Esophagus muscularis mucosa (tissue), 4 donors: ENCODE data around the gene KLHL29. TPM values are rescaled to one million over a fixed set of nuclear protein-coding genes. Genes with fewer than 3 reads are reported as not detected.
A peak's percentile ranks its signal among the peaks of the same experiment; 100 is the strongest.

Source experiments
- DNase-seq: peaks from one replicate; pipeline ENCODE4 v3.0.0-alpha.2; 2017; ENCODE audit errors: extremely low spot score
- H3K27ac ChIP-seq, 4 donors: fragments of 200-600 bp; sonication (generic); replicated peaks in 1 of 4; 1 replicate in 3 of 4; 2 replicates in 1 of 4; pipeline ENCODE4 v1.5.1; 2016 to 2019; ENCODE audit warnings: mild to moderate bottlenecking in 1 of 4
- H3K27me3 ChIP-seq, 4 donors: fragments of 200-600 bp; sonication (generic); one replicate each; pipeline versions ENCODE4 v1.5.1 to v1.6.0; 2016 to 2019
- H3K36me3 ChIP-seq, 4 donors: fragments of 200-600 bp; sonication (generic); one replicate each; pipeline ENCODE4 v1.5.1; 2016 to 2019
- H3K4me1 ChIP-seq, 4 donors: fragments of 200-600 bp; sonication (generic); one replicate each; pipeline ENCODE4 v1.5.1; 2016 to 2019
- H3K4me3 ChIP-seq, 4 donors: fragments of 200-600 bp; sonication (generic); 1 replicate in 2 of 4; 2 replicates in 2 of 4; pipeline ENCODE4 v1.5.1; 2016 to 2019; ENCODE audit warnings: mild to moderate bottlenecking in 4 of 4, moderate library complexity in 1 of 4
- H3K9me3 ChIP-seq, 4 donors: fragments of 200-600 bp; sonication (generic); 1 replicate in 3 of 4; 2 replicates in 1 of 4; pipeline ENCODE4 v1.5.1; 2016 to 2019
- CTCF ChIP-seq, 3 experiments: fragments of 200-600 bp in 2 of 3; fragments of 450-650 bp in 1 of 3; sonication (generic) in 2 of 3; IDR thresholded peaks; one replicate each; pipeline ENCODE4 v1.5.1; 2017 to 2019; ENCODE audit warnings: antibody characterized with exemption in 3 of 3, mild to moderate bottlenecking in 2 of 3, moderate library complexity in 1 of 3
- EP300 ChIP-seq: sonication (generic); formaldehyde crosslinking; IDR thresholded peaks from one replicate; pipeline ENCODE4 v1.6.1; 2017; ENCODE audit warnings: antibody characterized with exemption
- POLR2A ChIP-seq: fragments of 450-650 bp; IDR thresholded peaks from one replicate; pipeline ENCODE4 v1.6.1; 2017; ENCODE audit warnings: antibody characterized with exemption, moderate library complexity, mild to moderate bottlenecking, low read depth
- POLR2AphosphoS5 ChIP-seq, 2 donors: sonication (generic); formaldehyde crosslinking; IDR thresholded peaks; one replicate each; pipeline ENCODE4 v1.6.1; 2017; ENCODE audit warnings: antibody characterized with exemption in 2 of 2
- WGBS: methylation state at CpG from one replicate; pipeline ENCODE4 v1.1.5; 2018; 5-methylcytosine and 5-hydroxymethylcytosine counted together
- intact Hi-C: fragments of 100-400 bp; cut with DNase I; formaldehyde crosslinking; loops from one replicate; pipeline ENCODE4 v1.15.1; 2023
- total RNA-seq, 4 donors: library from RNA; depleted of rRNA; stranded (reverse); fragments of >200 nt; gene quantifications; one replicate each; pipeline versions ENCODE4 v1.1.0 to v1.2.1, GENCODE V29; 2016

Gene KLHL29
- total RNA-seq, 4 donors from 2014 or later = 22.0 to 26.1 (median 23.4) TPM

DNA sequence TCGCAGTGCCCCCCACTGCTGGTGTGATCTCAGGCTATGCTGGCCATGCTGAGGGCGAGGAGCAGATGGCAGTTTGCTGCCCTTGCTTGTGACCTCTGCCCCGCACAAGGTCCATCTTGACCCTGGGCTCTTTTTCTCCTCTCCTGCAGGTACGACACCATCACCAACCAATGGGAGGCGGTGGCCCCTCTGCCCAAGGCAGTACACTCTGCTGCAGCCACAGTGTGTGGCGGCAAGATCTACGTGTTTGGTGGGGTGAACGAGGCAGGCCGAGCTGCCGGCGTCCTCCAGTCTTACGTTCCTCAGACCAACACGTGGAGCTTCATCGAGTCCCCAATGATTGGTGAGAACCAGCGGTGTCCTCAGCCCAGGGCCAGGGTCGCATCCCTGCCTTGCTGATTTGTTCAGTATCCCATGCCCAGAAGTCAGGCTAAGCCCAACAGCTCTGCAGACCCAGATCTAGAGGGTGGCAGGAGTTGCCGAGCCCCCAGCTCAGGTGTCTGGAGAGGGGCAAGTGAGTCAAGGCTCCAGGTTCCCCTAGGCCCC is 318.1 kb downstream of the KLHL29 start:
- H3K27me3 ChIP-seq = no peaks in the 10 kb centered on the region
- H3K9me3 ChIP-seq = no peaks in the 10 kb centered on the region
- H3K4me1 ChIP-seq = peaks cover 0 to 39% (median 34%) of the 10 kb centered on the region in 4 donors
- WGBS = 95% methylated on average over 17 of the region's 17 CpGs
- H3K36me3 ChIP-seq = peaks cover 0 to 81% (median 46%) of the 10 kb centered on the region in 4 donors
- H3K27ac ChIP-seq = no peak overlapping the region
- DNase-seq = no peak
- no peak for TF ChIP-seq POLR2A
- no peak for TF ChIP-seq EP300
- TF ChIP-seq CTCF (IDR thresholded peaks at IDR 0.05) = no peak
- TF ChIP-seq POLR2AphosphoS5 (IDR thresholded peaks at IDR 0.05) = no peak
- H3K4me3 ChIP-seq = no peak overlapping the region
- intact Hi-C loops = no loop called here

GRCh38 chr2:23703583-23704385 is 318.8 kb downstream of the KLHL29 start:
- no peaks in the 10 kb centered on the region for H3K27me3 ChIP-seq
- WGBS = 94% methylated on average over 14 of the region's 16 CpGs
- no peak overlapping the region for H3K27ac ChIP-seq
- TF ChIP-seq POLR2A (no peak), CTCF (IDR thresholded peaks at IDR 0.05) (no peak), POLR2AphosphoS5 (IDR thresholded peaks at IDR 0.05) (no peak), EP300 (no peak)
- intact Hi-C loops = no loop called here
- no peaks in the 10 kb centered on the region for H3K9me3 ChIP-seq
- H3K4me3 ChIP-seq = no peak overlapping the region
- no peak for DNase-seq
- H3K4me1 ChIP-seq = peaks cover 0 to 32% (median 28%) of the 10 kb centered on the region in 4 donors
- H3K36me3 ChIP-seq = peaks cover 0 to 87% (median 49%) of the 10 kb centered on the region in 4 donors

- intact Hi-C loops = no loop called here
Measured at GRCh38 chr2:23705771-23706612, 321.0 kb downstream of the KLHL29 start.

More at GRCh38 chr2:23705771-23706612, 321.0 kb downstream of the KLHL29 start:
- Histone ChIP-seq H3K36me3 (peaks cover 0 to 76% (median 50%) of the 10 kb centered on the region in 4 donors), H3K4me1 (peaks cover 0 to 24% (median 20%) of the 10 kb centered on the region in 4 donors), H3K4me3 (no peak overlapping the region), H3K27me3 (no peaks in the 10 kb centered on the region), H3K9me3 (no peaks in the 10 kb centered on the region), H3K27ac (peak overlapping the region in 3 of 4 donors; percentile 63 to 81 (median 64))
- DNase-seq = peak; percentile 91
- WGBS = 95% methylated on average over 14 of the region's 18 CpGs
- TF ChIP-seq EP300 (no peak), POLR2AphosphoS5 (IDR thresholded peaks at IDR 0.05) (no peak), POLR2A (no peak), CTCF (IDR thresholded peaks at IDR 0.05) (no peak)
